Measurements from ENCODE around the gene AMN. TPM values are rescaled to one million over a fixed set of nuclear protein-coding genes. Genes with fewer than 3 reads are reported as not detected.

AMN gene
- total RNA-seq, 2 experiments from 2014 or later, result 1.0 to 1.4 TPM

GRCh38 chr14:102905116-102906108 is 17.1 kb upstream of the AMN start:
- ChIA-PET CTCF (no interaction called here), POLR2A (interaction anchor here (1.2 kb wide), 1 partner anchor 10 kb away, joined by 3 read pairs; no protein-coding TSS in a partner anchor)
- ATAC-seq (no peak), DNase-seq (no peak)
- peaks cover 13% of the 10 kb centered on the region for H3K4me1 Mint-ChIP-seq (ENCODE audit: low read depth)
- no peaks in the 10 kb centered on the region for H3K9me3 Mint-ChIP-seq
- H3K27me3 Mint-ChIP-seq, result no peaks in the 10 kb centered on the region
- peaks cover 23% of the 10 kb centered on the region for H3K36me3 Mint-ChIP-seq (ENCODE audit: low read depth)
- no peak for TF ChIP-seq CTCF (IDR thresholded peaks at IDR 0.05)
- intact Hi-C loops (cut with micrococcal nuclease), result no loop called here
- no peak overlapping the region for H3K27ac Mint-ChIP-seq
- H3K4me3 Mint-ChIP-seq, result no peak overlapping the region

GRCh38 chr14:102906616-102907302 is 15.7 kb upstream of the AMN start:
- ChIA-PET POLR2A (no interaction called here), CTCF (no interaction called here)
- Mint-ChIP-seq H3K4me3 (no peak overlapping the region), H3K4me1 (ENCODE audit: low read depth) (peaks cover 1% of the 10 kb centered on the region), H3K36me3 (ENCODE audit: low read depth) (peaks cover 13% of the 10 kb centered on the region), H3K9me3 (no peaks in the 10 kb centered on the region), H3K27ac (no peak overlapping the region), H3K27me3 (no peaks in the 10 kb centered on the region)
- DNase-seq, result no peak
- no peak for ATAC-seq
- TF ChIP-seq CTCF (IDR thresholded peaks at IDR 0.05), result no peak
- intact Hi-C loops (cut with micrococcal nuclease), result no loop called here

GRCh38 chr14:102907303-102907844 is 15.1 kb upstream of the AMN start:
- no peak overlapping the region for H3K27ac Mint-ChIP-seq
- no peak overlapping the region for H3K4me3 Mint-ChIP-seq
- DNase-seq, result no peak
- no peaks in the 10 kb centered on the region for H3K4me1 Mint-ChIP-seq (ENCODE audit: low read depth)
- H3K27me3 Mint-ChIP-seq, result no peaks in the 10 kb centered on the region
- peaks cover 13% of the 10 kb centered on the region for H3K36me3 Mint-ChIP-seq (ENCODE audit: low read depth)
- intact Hi-C loops (cut with micrococcal nuclease), result no loop called here
- ChIA-PET CTCF (no interaction called here), POLR2A (no interaction called here)
- no peak for TF ChIP-seq CTCF (IDR thresholded peaks at IDR 0.05)
- H3K9me3 Mint-ChIP-seq, result no peaks in the 10 kb centered on the region
- no peak for ATAC-seq

GRCh38 chr14:102907980-102908730 is 14.3 kb upstream of the AMN start:
- H3K4me3 Mint-ChIP-seq, result no peak overlapping the region
- intact Hi-C loops (cut with micrococcal nuclease), result no loop called here
- no peaks in the 10 kb centered on the region for H3K4me1 Mint-ChIP-seq (ENCODE audit: low read depth)
- ChIA-PET POLR2A (no interaction called here), CTCF (no interaction called here)
- no peaks in the 10 kb centered on the region for H3K9me3 Mint-ChIP-seq
- no peak for TF ChIP-seq CTCF (IDR thresholded peaks at IDR 0.05)
- no peak overlapping the region for H3K27ac Mint-ChIP-seq
- ATAC-seq, result no peak
- H3K27me3 Mint-ChIP-seq, result no peaks in the 10 kb centered on the region
- H3K36me3 Mint-ChIP-seq (ENCODE audit: low read depth), result peaks cover 9% of the 10 kb centered on the region
- DNase-seq, result no peak

Data from activated CD8-positive, alpha-beta T cell treated with anti-CD3 and anti-CD28 coated beads for 36 hours (primary cell).